ENCODE data around the gene MAN1A2. TPM values are rescaled to one million over a fixed set of nuclear protein-coding genes. Genes with fewer than 3 reads are reported as not detected.

The MAN1A2 gene
- polyA plus RNA-seq, 1 experiment, result 40.7 TPM

GRCh38 chr1:117567976-117568375, 200.7 kb downstream of the MAN1A2 start:
- CTCF ChIA-PET, result interaction anchor here (1.0 to 2.0 kb wide), 4 partner anchors 24 to 186 kb away, joined by 3 to 9 read pairs (median 4); no protein-coding TSS in a partner anchor
- Histone ChIP-seq H3K27ac (ENCODE audit: low read depth, low read length) (no peak overlapping the region), H3K4me3 (ENCODE audit: low read depth, low read length) (no peak overlapping the region), H3K27me3 (ENCODE audit: control insufficient read depth, insufficient read depth, low read length) (peaks cover 15% of the 10 kb centered on the region), H3K9me3 (ENCODE audit: control insufficient read depth, insufficient read depth, low read length) (no peaks in the 10 kb centered on the region)
- TF ChIP-seq CTCF (IDR thresholded peaks at IDR 0.05; ENCODE audit: low read depth, low read length), result no peak
- POLR2A ChIA-PET, result no interaction called here
- DNase-seq (ENCODE audit: low read depth, low spot score), result no peak

DNA sequence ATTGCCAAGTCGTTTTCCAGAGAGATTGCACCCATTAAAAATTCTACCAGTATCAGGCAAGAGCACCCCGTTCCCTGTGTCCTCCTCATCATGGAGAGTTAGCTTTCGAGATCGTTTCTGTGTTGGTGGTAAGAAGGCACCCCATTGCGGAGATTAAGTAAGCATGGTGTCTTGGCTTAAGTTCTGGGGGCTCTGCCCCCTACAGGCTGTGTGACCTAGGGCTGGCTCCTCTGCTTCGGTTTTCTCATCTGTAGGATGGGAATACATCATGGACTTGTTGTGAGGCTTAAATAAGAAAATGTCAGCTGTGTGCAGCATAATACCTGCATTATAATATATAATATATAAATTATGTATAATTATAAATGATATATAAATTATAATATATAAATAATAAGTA, 201.8 kb downstream of the MAN1A2 start:
- no peak overlapping the region for H3K4me3 ChIP-seq (ENCODE audit: low read depth, low read length)
- H3K27ac ChIP-seq (ENCODE audit: low read depth, low read length), result no peak overlapping the region
- ChIA-PET CTCF (interaction anchor here (1.0 to 2.0 kb wide), 4 partner anchors 25 to 185 kb away, joined by 3 to 9 read pairs (median 4); no protein-coding TSS in a partner anchor), POLR2A (no interaction called here)
- no peaks in the 10 kb centered on the region for H3K9me3 ChIP-seq (ENCODE audit: control insufficient read depth, insufficient read depth, low read length)
- DNase-seq (ENCODE audit: low read depth, low spot score), result no peak
- TF ChIP-seq CTCF (IDR thresholded peaks at IDR 0.05; ENCODE audit: low read depth, low read length), result no peak
- peaks cover 11% of the 10 kb centered on the region for H3K27me3 ChIP-seq (ENCODE audit: control insufficient read depth, insufficient read depth, low read length)

DNA sequence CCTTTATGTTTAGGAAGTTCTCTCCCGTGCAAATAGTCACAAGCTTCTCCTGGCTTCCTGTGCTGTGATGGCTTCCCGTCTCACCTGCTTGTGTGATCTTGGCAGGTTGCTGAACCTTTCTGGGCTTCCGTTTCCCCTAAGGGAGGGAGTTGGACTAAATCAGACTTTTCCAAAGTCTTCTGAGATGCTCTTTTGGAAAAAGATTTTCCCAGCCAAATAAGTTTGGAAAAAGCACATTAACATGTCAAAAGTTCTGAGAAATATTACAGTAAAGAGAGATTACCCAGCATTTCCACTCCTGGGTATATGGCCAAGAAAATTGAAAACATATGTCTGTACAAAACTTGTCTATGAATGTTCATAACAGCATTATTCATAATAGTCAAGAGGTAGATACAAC, 202.6 kb downstream of the MAN1A2 start:
- Histone ChIP-seq H3K4me3 (ENCODE audit: low read depth, low read length) (no peak overlapping the region), H3K27ac (ENCODE audit: low read depth, low read length) (no peak overlapping the region), H3K9me3 (ENCODE audit: control insufficient read depth, insufficient read depth, low read length) (no peaks in the 10 kb centered on the region), H3K27me3 (ENCODE audit: control insufficient read depth, insufficient read depth, low read length) (peaks cover 8% of the 10 kb centered on the region)
- no peak for TF ChIP-seq CTCF (IDR thresholded peaks at IDR 0.05; ENCODE audit: low read depth, low read length)
- CTCF ChIA-PET, result interaction anchor here (0.6 to 1.0 kb wide), 2 partner anchors 35 to 1439 kb away, joined by 3 to 5 read pairs; no protein-coding TSS in a partner anchor
- POLR2A ChIA-PET, result no interaction called here
- no peak for DNase-seq (ENCODE audit: low read depth, low spot score)

DNA sequence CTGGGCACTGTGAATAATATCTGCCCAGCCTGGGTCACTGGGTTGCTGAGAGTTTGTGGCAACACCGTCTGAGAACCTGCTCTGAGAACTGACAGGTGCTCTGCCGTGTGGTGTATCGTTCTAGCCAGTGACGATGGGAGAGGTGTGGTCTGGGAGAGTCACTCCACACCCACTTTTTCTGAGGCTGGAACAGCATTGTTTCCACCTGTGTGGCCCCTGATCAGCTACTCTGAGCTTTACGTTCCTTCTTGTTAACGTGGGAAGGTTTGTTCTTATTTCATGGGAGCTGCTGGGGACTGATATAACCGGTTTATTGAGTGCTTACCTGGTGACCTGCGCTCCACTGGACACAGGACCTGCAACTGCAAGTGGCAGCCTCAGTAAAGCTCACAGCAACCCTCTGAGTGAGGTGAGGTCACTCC, 203.8 kb downstream of the MAN1A2 start:
- no peak for DNase-seq (ENCODE audit: low read depth, low spot score)
- H3K4me3 ChIP-seq (ENCODE audit: low read depth, low read length), result no peak overlapping the region
- TF ChIP-seq CTCF (IDR thresholded peaks at IDR 0.05; ENCODE audit: low read depth, low read length), result no peak
- ChIA-PET CTCF (no interaction called here), POLR2A (no interaction called here)
- peaks cover 8% of the 10 kb centered on the region for H3K27me3 ChIP-seq (ENCODE audit: control insufficient read depth, insufficient read depth, low read length)
- H3K9me3 ChIP-seq (ENCODE audit: control insufficient read depth, insufficient read depth, low read length), result no peaks in the 10 kb centered on the region
- H3K27ac ChIP-seq (ENCODE audit: low read depth, low read length), result no peak overlapping the region

- DNase-seq (ENCODE audit: low read depth, low spot score), result no peak
- ChIA-PET CTCF (no interaction called here), POLR2A (no interaction called here)
- H3K9me3 ChIP-seq (ENCODE audit: control insufficient read depth, insufficient read depth, low read length), result no peaks in the 10 kb centered on the region
- no peak overlapping the region for H3K4me3 ChIP-seq (ENCODE audit: low read depth, low read length)
- TF ChIP-seq CTCF (IDR thresholded peaks at IDR 0.05; ENCODE audit: low read depth, low read length), result no peak
- H3K27me3 ChIP-seq (ENCODE audit: control insufficient read depth, insufficient read depth, low read length), result peaks cover 8% of the 10 kb centered on the region
- no peak overlapping the region for H3K27ac ChIP-seq (ENCODE audit: low read depth, low read length)
These were observed 204.2 kb downstream of the MAN1A2 start for GRCh38 chr1:117571496-117571895.

Data from AG04450 (cell line).